Fibroblast of lung (primary cell): Measurements from ENCODE around the gene ENOX1. TPM values are rescaled to one million over a fixed set of nuclear protein-coding genes. Genes with fewer than 3 reads are reported as not detected.

Source experiments
- DNase-seq, 2 donors: peaks; one replicate each; pipeline versions ENCODE4 v3.0.0 to v3.0.0-alpha.2; 2010; ENCODE audit warnings: low read depth in 2 of 2
- H2AFZ ChIP-seq: 2 replicates; pipeline ENCODE4 v1.5.1; 2012; ENCODE audit warnings: low read length, control low read depth, inconsistent platforms
- H3K27ac ChIP-seq: 2 replicates; pipeline ENCODE4 v1.5.1; 2011; ENCODE audit warnings: low read length, control low read depth; ENCODE audit not compliant: insufficient read depth
- H3K27me3 ChIP-seq: 2 replicates; pipeline ENCODE4 v1.5.1; 2011; ENCODE audit warnings: mild to moderate bottlenecking, low read length; ENCODE audit not compliant: control insufficient read depth, insufficient read depth
- H3K36me3 ChIP-seq: 2 replicates; pipeline ENCODE4 v1.5.1; 2011; ENCODE audit warnings: low read length; ENCODE audit not compliant: control insufficient read depth, insufficient read depth
- H3K4me1 ChIP-seq: 2 replicates; pipeline ENCODE4 v1.5.1; 2011; ENCODE audit warnings: low read length; ENCODE audit not compliant: control insufficient read depth, insufficient read depth; ENCODE audit errors: extremely low read depth
- H3K4me2 ChIP-seq: 2 replicates; pipeline ENCODE4 v1.5.1; 2011; ENCODE audit warnings: low read length, control low read depth; ENCODE audit not compliant: insufficient read depth; ENCODE audit errors: extremely low read depth
- H3K4me3 ChIP-seq, 4 experiments: fragments of 200-600 bp in 1 of 4; sonication (generic) in 1 of 4; replicated peaks in 1 of 4; 2 replicates each; pipeline ENCODE4 v1.5.1; 2011 to 2016; ENCODE audit warnings: low read length in 4 of 4, low read depth in 3 of 4, mild to moderate bottlenecking in 3 of 4, control low read depth in 2 of 4, inconsistent platforms in 1 of 4, mixed read lengths in 1 of 4; ENCODE audit not compliant: insufficient read depth in 1 of 4; ENCODE audit errors: control extremely low read depth in 1 of 4
- H3K79me2 ChIP-seq: 2 replicates; pipeline ENCODE4 v1.5.1; 2012; ENCODE audit warnings: mild to moderate bottlenecking, low read length, inconsistent platforms; ENCODE audit not compliant: control insufficient read depth, insufficient read depth
- H3K9ac ChIP-seq: 2 replicates; pipeline ENCODE4 v1.5.1; 2011; ENCODE audit warnings: mild to moderate bottlenecking, low read length, control low read depth; ENCODE audit not compliant: insufficient read depth
- H3K9me3 ChIP-seq: 2 replicates; pipeline ENCODE4 v1.5.1; 2012; ENCODE audit warnings: low read depth, low read length; ENCODE audit not compliant: control insufficient read depth, insufficient read depth
- H4K20me1 ChIP-seq: 2 replicates; pipeline ENCODE4 v1.5.1; 2011; ENCODE audit warnings: low read length; ENCODE audit not compliant: control insufficient read depth, insufficient read depth; ENCODE audit errors: extremely low read depth
- CTCF ChIP-seq, 2 donors: IDR thresholded peaks in 1 of 2; conservative IDR thresholded peaks in 1 of 2; 1 replicate in 1 of 2; 2 replicates in 1 of 2; pipeline ENCODE4 v1.5.1; 2011 to 2012; ENCODE audit warnings: low read length in 2 of 2, control low read depth in 1 of 2, inconsistent platforms in 1 of 2, low read depth in 1 of 2, mild to moderate bottlenecking in 1 of 2
- EZH2 ChIP-seq: IDR thresholded peaks from 2 replicates; pipeline ENCODE4 v1.5.1; 2012; ENCODE audit warnings: low read length, control low read depth, mild to moderate bottlenecking; ENCODE audit errors: missing control alignments
- polyA plus RNA-seq, 2 donors: library from polyadenylated mRNA; depleted of rRNA in 1 of 2; stranded (reverse) in 1 of 2; unstranded in 1 of 2; fragments of >200 nt; gene quantifications; 2 replicates each; pipeline ENCODE4 v1.2.1, GENCODE V29; 2011 to 2012; ENCODE audit warnings: missing spikeins in 1 of 2
- total RNA-seq: library from RNA; depleted of rRNA; stranded (reverse); fragments of >200 nt; gene quantifications from 2 replicates; pipeline ENCODE4 v1.2.1, GENCODE V29; 2014

The ENOX1 gene
- total and polyA plus RNA-seq, 2 donors (not counting 1 experiment from before 2014, with no cell fraction given) = 3.5 to 7.6 TPM

- Histone ChIP-seq H2AFZ (no peak overlapping the region), H3K79me2 (no peaks in the 10 kb centered on the region), H3K4me1 (no peaks in the 10 kb centered on the region), H3K36me3 (no peaks in the 10 kb centered on the region), H3K9ac (no peak overlapping the region), H3K4me2 (no peak overlapping the region), H3K4me3 (no peak overlapping the region), H3K9me3 (no peaks in the 10 kb centered on the region), H3K27ac (no peak overlapping the region), H4K20me1 (no peaks in the 10 kb centered on the region), H3K27me3 (no peaks in the 10 kb centered on the region)
- TF ChIP-seq EZH2 (no peak), CTCF (conservative IDR thresholded peaks at IDR 0.05 in 1 of 2, IDR thresholded peaks at IDR 0.05 in 1 of 2; ENCODE audit: low read depth in 1 of 2, low read length in 2 of 2) (no peak)
- DNase-seq = no peak
These were observed 307.9 kb downstream of the ENOX1 start for GRCh38 chr13:43478902-43479301.

GRCh38 chr13:43478211-43478610, 308.6 kb downstream of the ENOX1 start:
- Histone ChIP-seq H3K9me3 (no peaks in the 10 kb centered on the region), H3K27me3 (no peaks in the 10 kb centered on the region), H2AFZ (no peak overlapping the region), H3K4me3 (no peak overlapping the region), H3K9ac (no peak overlapping the region), H3K36me3 (no peaks in the 10 kb centered on the region), H3K79me2 (no peaks in the 10 kb centered on the region), H3K4me2 (no peak overlapping the region), H4K20me1 (no peaks in the 10 kb centered on the region), H3K4me1 (no peaks in the 10 kb centered on the region), H3K27ac (no peak overlapping the region)
- TF ChIP-seq EZH2 (no peak), CTCF (conservative IDR thresholded peaks at IDR 0.05 in 1 of 2, IDR thresholded peaks at IDR 0.05 in 1 of 2; ENCODE audit: low read depth in 1 of 2, low read length in 2 of 2) (no peak)
- no peak for DNase-seq

GRCh38 chr13:43475140-43475539, 311.6 kb downstream of the ENOX1 start:
- H4K20me1 ChIP-seq = no peaks in the 10 kb centered on the region
- TF ChIP-seq EZH2 (no peak), CTCF (conservative IDR thresholded peaks at IDR 0.05 in 1 of 2, IDR thresholded peaks at IDR 0.05 in 1 of 2; ENCODE audit: low read depth in 1 of 2, low read length in 2 of 2) (no peak)
- H3K4me2 ChIP-seq = no peak overlapping the region
- H2AFZ ChIP-seq = no peak overlapping the region
- H3K4me3 ChIP-seq = no peak overlapping the region
- H3K27me3 ChIP-seq = no peaks in the 10 kb centered on the region
- no peak overlapping the region for H3K27ac ChIP-seq
- no peaks in the 10 kb centered on the region for H3K9me3 ChIP-seq
- peak in 1 of 2 donors; percentile 24 for DNase-seq
- no peak overlapping the region for H3K9ac ChIP-seq
- H3K4me1 ChIP-seq = no peaks in the 10 kb centered on the region
- no peaks in the 10 kb centered on the region for H3K36me3 ChIP-seq
- H3K79me2 ChIP-seq = no peaks in the 10 kb centered on the region
